Prostate gland (tissue), 2 donors: ENCODE results near the gene ELF2.

Experiments
- POLR2AphosphoS5 ChIP-seq: sonication (generic); formaldehyde crosslinking; IDR thresholded peaks from one replicate; pipeline ENCODE4 v1.6.1; 2017; ENCODE audit warnings: antibody characterized with exemption
- TF ChIP-seq, protein P1 (sequence below), 4 experiments: fragments of 200-600 bp in 2 of 4; fragments of 450-650 bp in 2 of 4; sonication (generic) in 2 of 4; IDR thresholded peaks; 1 replicate in 3 of 4; 2 replicates in 1 of 4; pipeline ENCODE4 v1.5.1; 2016 to 2019; ENCODE audit warnings: antibody characterized with exemption in 4 of 4, mild to moderate bottlenecking in 2 of 4, moderate library complexity in 2 of 4

DNA sequence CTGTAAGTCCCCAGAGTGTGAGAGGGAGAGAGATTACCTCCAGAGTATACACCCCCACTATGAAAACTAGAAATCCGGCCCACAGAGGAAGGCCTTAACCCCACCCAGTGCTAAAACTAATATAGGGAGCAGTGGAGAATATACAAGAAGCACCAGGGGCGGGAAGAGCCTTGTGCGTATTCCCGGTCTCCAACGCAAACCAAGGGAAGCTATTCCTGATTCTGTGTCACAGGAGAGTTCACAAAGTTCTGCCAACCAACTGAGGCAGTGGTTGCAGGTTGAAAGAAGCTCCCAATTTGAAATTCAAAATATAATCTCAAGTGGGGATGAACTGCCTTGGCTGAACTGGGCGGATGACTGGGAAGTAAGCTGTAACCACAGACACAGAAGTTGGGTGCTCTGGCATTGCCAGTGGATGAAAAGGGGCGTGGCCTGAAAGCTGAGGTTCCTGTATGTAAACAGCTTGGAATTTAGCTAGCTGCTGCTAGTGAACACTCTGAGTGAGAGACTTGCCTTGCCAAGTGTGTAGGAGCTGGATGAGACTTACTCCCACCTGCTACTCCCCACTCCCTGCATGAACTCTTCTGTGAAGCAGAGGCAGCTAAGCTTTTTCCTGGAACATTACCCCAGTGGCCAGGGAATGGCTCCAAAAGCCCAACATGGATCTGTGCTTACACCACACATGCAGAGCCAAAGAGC, 32.7 kb downstream of the ELF2 start:
- TF ChIP-seq POLR2AphosphoS5 = no peak
- TF ChIP-seq, protein P1, sequence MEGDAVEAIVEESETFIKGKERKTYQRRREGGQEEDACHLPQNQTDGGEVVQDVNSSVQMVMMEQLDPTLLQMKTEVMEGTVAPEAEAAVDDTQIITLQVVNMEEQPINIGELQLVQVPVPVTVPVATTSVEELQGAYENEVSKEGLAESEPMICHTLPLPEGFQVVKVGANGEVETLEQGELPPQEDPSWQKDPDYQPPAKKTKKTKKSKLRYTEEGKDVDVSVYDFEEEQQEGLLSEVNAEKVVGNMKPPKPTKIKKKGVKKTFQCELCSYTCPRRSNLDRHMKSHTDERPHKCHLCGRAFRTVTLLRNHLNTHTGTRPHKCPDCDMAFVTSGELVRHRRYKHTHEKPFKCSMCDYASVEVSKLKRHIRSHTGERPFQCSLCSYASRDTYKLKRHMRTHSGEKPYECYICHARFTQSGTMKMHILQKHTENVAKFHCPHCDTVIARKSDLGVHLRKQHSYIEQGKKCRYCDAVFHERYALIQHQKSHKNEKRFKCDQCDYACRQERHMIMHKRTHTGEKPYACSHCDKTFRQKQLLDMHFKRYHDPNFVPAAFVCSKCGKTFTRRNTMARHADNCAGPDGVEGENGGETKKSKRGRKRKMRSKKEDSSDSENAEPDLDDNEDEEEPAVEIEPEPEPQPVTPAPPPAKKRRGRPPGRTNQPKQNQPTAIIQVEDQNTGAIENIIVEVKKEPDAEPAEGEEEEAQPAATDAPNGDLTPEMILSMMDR (IDR thresholded peaks at IDR 0.05) = no peak
